ENCODE results near the gene SCN10A. TPM values are rescaled to one million over a fixed set of nuclear protein-coding genes. Genes with fewer than 3 reads are reported as not detected.

The SCN10A gene
- total RNA-seq (2016; rRNA removed; fragmentation: Illumina TruSeq; extraction: Trizol), result not detected in 2 replicates
- total RNA-seq (2016; cell fraction: cytosol; rRNA removed; fragmentation: Illumina TruSeq; extraction: Trizol; ENCODE audit: low read depth), result not detected in 2 replicates
- total RNA-seq (2016; cell fraction: insoluble cytoplasmic fraction; rRNA removed; fragmentation: Illumina TruSeq; extraction: Trizol), result not detected in 2 replicates
- total RNA-seq (2016; cell fraction: membrane; rRNA removed; fragmentation: Illumina TruSeq; extraction: Trizol), result not detected in 2 replicates
- total RNA-seq (2016; cell fraction: nucleus; rRNA removed; fragmentation: Illumina TruSeq; extraction: Trizol), result not detected in 2 replicates
- not detected in 2 replicates for polyA plus RNA-seq (2011; rRNA removed)
- not detected in 2 replicates for polyA plus RNA-seq (2011; cell fraction: cytosol; rRNA removed)
- polyA plus RNA-seq (2011; cell fraction: nucleus; rRNA removed), result not detected in 2 replicates
- not detected in 2 replicates for polyA plus RNA-seq (2012)
- not detected in 2 replicates for polyA plus RNA-seq (2016; cell fraction: cytosol; fragmentation: Illumina TruSeq; extraction: Trizol; ENCODE audit: low read depth)
- not detected in 2 replicates for polyA plus RNA-seq (2016; cell fraction: insoluble cytoplasmic fraction; fragmentation: Illumina TruSeq; extraction: Trizol; ENCODE audit: low read depth)
- polyA plus RNA-seq (2016; cell fraction: membrane; fragmentation: Illumina TruSeq; extraction: Trizol; ENCODE audit: low read depth), result not detected in 2 replicates
- not detected in 2 replicates for polyA plus RNA-seq (2016; cell fraction: nucleus; fragmentation: Illumina TruSeq; extraction: Trizol; ENCODE audit: insufficient read depth, low read depth)
- polyA minus RNA-seq (2011; rRNA and poly(A)+ RNA removed; ENCODE audit: low replicate concordance), result not detected in 2 replicates
- not detected in 2 replicates for polyA minus RNA-seq (2011; cell fraction: cytosol; rRNA and poly(A)+ RNA removed)
- not detected in 2 replicates for polyA minus RNA-seq (2011; cell fraction: nucleus; rRNA and poly(A)+ RNA removed)
- Bru-seq, nascent RNA, result not detected
- BruChase-seq, experiment 1, labeled RNA remaining after a 6-hour chase, result not detected
- BruChase-seq, experiment 2, labeled RNA remaining after a 2-hour chase, result not detected
- long read RNA-seq, experiment 1, result 0 reads
- long read RNA-seq, experiment 2, result 0 reads

DNA sequence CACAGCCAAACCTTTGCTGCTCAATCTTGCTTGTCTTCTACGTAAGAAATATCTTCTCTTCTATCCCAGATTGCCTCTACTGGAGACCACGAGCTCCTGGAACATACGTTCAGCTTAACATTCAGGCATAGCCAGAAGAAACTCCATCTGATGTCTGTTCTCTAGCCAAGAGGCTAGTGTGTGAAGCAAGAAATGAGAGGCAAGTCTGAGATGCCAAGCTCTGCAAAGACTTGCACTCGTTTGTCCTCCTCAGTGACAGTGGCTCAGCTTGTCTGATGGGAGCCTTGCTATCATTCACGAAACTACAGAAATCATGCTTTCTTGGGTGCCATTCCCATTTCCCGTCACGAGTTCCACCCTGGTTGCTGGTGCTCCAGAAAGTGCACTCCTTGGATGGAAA, at the start of gene SCN10A:
Gene SCN10A, minus strand, starts transcription at position 192 of the 400 bp plus-strand sequence. CDS start 22,207 bp downstream, outside the sequence.
- Histone ChIP-seq H4K20me1 (ENCODE audit: insufficient read depth, low read length) (no peaks in the 10 kb centered on the region), H3K9ac (ENCODE audit: insufficient read depth, low read depth, low read length) (no peak within 1 kb of the TSS), H3K9me3 (ENCODE audit: low read length) (no peaks in the 10 kb centered on the region), H3K27ac (ENCODE audit: extremely low read length, insufficient read depth, low read length) (no peak within 1 kb of the TSS), H3K4me3 (replicated peaks in 1 of 3; ENCODE audit: insufficient read depth in 1 of 3, low read depth in 2 of 3, low read length in 3 of 3) (no peak within 1 kb of the TSS), H3K27me3 (ENCODE audit: control insufficient read depth in 1 of 2, insufficient read depth in 2 of 2, low read length in 2 of 2) (no peaks in the 10 kb centered on the region; a peak in 2 of 5 replicates), H3K36me3 (replicated peaks in 1 of 2; ENCODE audit: control insufficient read depth in 1 of 2, insufficient read depth in 2 of 2, low read length in 2 of 2) (no peaks in the 10 kb centered on the region), H2AFZ (ENCODE audit: low read length) (no peak within 1 kb of the TSS), H3K4me2 (ENCODE audit: low read depth, low read length) (no peak within 1 kb of the TSS), H3K4me1 (ENCODE audit: insufficient read depth, low read length) (no peaks in the 10 kb centered on the region), H3K79me2 (ENCODE audit: insufficient read depth, low read length) (no peaks in the 10 kb centered on the region)
- 0% methylated on average over 7 of the region's 7 CpGs for WGBS (ENCODE audit: low lambda C conversion rate)
- DNase-seq (ENCODE audit: low spot score) (no peak), ATAC-seq (no peak), FAIRE-seq (no peak)
- ChIA-PET CTCF (ENCODE audit: low intra/inter-chr PET ratio, low total read pairs) (no interaction called here), POLR2A (no interaction called here)
- in situ Hi-C loops (cut with HindIII; ENCODE audit: extremely low pct_ligation_motif_present, low pct_unique_long_range_greater_than_20kb) (no loop called here), intact Hi-C loops (cut with micrococcal nuclease; ENCODE audit: unreplicated experiment) (no loop called here)
- TF ChIP-seq ZNF12 (CRISPR knock-in tag; IDR thresholded peaks at IDR 0.05) (no peak), CHD2 (IDR thresholded peaks at IDR 0.05; ENCODE audit: low read depth, low read length) (no peak)
- TF ChIP-seq, protein P1, sequence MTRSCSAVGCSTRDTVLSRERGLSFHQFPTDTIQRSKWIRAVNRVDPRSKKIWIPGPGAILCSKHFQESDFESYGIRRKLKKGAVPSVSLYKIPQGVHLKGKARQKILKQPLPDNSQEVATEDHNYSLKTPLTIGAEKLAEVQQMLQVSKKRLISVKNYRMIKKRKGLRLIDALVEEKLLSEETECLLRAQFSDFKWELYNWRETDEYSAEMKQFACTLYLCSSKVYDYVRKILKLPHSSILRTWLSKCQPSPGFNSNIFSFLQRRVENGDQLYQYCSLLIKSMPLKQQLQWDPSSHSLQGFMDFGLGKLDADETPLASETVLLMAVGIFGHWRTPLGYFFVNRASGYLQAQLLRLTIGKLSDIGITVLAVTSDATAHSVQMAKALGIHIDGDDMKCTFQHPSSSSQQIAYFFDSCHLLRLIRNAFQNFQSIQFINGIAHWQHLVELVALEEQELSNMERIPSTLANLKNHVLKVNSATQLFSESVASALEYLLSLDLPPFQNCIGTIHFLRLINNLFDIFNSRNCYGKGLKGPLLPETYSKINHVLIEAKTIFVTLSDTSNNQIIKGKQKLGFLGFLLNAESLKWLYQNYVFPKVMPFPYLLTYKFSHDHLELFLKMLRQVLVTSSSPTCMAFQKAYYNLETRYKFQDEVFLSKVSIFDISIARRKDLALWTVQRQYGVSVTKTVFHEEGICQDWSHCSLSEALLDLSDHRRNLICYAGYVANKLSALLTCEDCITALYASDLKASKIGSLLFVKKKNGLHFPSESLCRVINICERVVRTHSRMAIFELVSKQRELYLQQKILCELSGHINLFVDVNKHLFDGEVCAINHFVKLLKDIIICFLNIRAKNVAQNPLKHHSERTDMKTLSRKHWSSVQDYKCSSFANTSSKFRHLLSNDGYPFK (CRISPR knock-in tag; IDR thresholded peaks at IDR 0.05; ENCODE audit: borderline replicate concordance), result no peak
- TF ChIP-seq, protein P2, sequence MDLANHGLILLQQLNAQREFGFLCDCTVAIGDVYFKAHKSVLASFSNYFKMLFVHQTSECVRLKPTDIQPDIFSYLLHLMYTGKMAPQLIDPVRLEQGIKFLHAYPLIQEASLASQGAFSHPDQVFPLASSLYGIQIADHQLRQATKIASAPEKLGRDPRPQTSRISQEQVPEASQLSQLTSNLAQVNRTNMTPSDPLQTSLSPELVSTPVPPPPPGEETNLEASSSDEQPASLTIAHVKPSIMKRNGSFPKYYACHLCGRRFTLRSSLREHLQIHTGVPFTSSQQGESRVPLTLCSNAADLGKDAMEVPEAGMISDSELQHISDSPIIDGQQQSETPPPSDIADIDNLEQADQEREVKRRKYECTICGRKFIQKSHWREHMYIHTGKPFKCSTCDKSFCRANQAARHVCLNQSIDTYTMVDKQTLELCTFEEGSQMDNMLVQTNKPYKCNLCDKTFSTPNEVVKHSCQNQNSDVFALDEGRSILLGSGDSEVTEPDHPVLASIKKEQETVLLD (CRISPR knock-in tag; IDR thresholded peaks at IDR 0.05; ENCODE audit: low read depth), result no peak
- TF ChIP-seq, protein P3, sequence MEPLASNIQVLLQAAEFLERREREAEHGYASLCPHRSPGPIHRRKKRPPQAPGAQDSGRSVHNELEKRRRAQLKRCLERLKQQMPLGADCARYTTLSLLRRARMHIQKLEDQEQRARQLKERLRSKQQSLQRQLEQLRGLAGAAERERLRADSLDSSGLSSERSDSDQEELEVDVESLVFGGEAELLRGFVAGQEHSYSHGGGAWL (CRISPR knock-in tag; IDR thresholded peaks at IDR 0.05), result no peak
- no TSS peak for BruUV-seq (replicated peaks)

Data from HepG2 (cell line).